Thyroid gland (tissue), 4 donors: Measurements from ENCODE around the gene PKHD1. TPM values are rescaled to one million over a fixed set of nuclear protein-coding genes. Genes with fewer than 3 reads are reported as not detected.

Experiments
- DNase-seq, 2 donors: peaks; one replicate each; pipeline ENCODE4 v3.0.0-alpha.2; 2019
- H3K27ac ChIP-seq, 3 donors: fragments of 200-600 bp; sonication (generic); 1 replicate in 2 of 3; 2 replicates in 1 of 3; pipeline ENCODE4 v1.5.1; 2016 to 2019; ENCODE audit warnings: mild to moderate bottlenecking in 1 of 3, moderate library complexity in 1 of 3
- H3K27me3 ChIP-seq: fragments of 200-600 bp; sonication (generic); one replicate; pipeline ENCODE4 v1.5.1; 2019
- H3K36me3 ChIP-seq, 2 donors: fragments of 200-600 bp; sonication (generic); one replicate each; pipeline ENCODE4 v1.5.1; 2016 to 2019
- H3K4me1 ChIP-seq, 2 donors: fragments of 200-600 bp; sonication (generic); one replicate each; pipeline ENCODE4 v1.5.1; 2017 to 2019
- H3K4me3 ChIP-seq, 3 donors: fragments of 200-600 bp; sonication (generic); replicated peaks in 1 of 3; 1 replicate in 2 of 3; 2 replicates in 1 of 3; pipeline ENCODE4 v1.5.1; 2016; ENCODE audit warnings: mild to moderate bottlenecking in 1 of 3
- H3K9me3 ChIP-seq: fragments of 200-600 bp; sonication (generic); one replicate; pipeline ENCODE4 v1.5.1; 2017
- POLR2A ChIP-seq, 2 donors: fragments of 450-650 bp; IDR thresholded peaks; one replicate each; pipeline ENCODE4 v1.6.1; 2017; ENCODE audit warnings: antibody characterized with exemption in 2 of 2, mild to moderate bottlenecking in 2 of 2, moderate library complexity in 1 of 2
- WGBS, 2 donors: methylation state at CpG; one replicate each; pipeline ENCODE4 v1.1.5; 2017; 5-methylcytosine and 5-hydroxymethylcytosine counted together
- intact Hi-C: fragments of 100-400 bp; cut with DNase I; formaldehyde crosslinking; loops from one replicate; pipeline ENCODE4 v1.15.1; 2023
- total RNA-seq, 4 donors: library from RNA; depleted of rRNA; stranded (reverse); fragments of >200 nt; gene quantifications; one replicate each; pipeline ENCODE4 v1.2.3, GENCODE V29; 2016
- TF ChIP-seq, protein P1 (sequence below), 6 experiments: fragments of 200-600 bp in 3 of 6; fragments of 450-650 bp in 3 of 6; sonication (generic) in 3 of 6; IDR thresholded peaks; one replicate each; pipeline ENCODE4 v1.5.1; 2016 to 2019; ENCODE audit warnings: antibody characterized with exemption in 6 of 6, mild to moderate bottlenecking in 2 of 6, inconsistent platforms in 1 of 6, moderate library complexity in 1 of 6

The PKHD1 gene
- total RNA-seq, 4 donors from 2014 or later = under 0.01 to 0.11 (median 0.07) TPM

- TF ChIP-seq, protein P1, sequence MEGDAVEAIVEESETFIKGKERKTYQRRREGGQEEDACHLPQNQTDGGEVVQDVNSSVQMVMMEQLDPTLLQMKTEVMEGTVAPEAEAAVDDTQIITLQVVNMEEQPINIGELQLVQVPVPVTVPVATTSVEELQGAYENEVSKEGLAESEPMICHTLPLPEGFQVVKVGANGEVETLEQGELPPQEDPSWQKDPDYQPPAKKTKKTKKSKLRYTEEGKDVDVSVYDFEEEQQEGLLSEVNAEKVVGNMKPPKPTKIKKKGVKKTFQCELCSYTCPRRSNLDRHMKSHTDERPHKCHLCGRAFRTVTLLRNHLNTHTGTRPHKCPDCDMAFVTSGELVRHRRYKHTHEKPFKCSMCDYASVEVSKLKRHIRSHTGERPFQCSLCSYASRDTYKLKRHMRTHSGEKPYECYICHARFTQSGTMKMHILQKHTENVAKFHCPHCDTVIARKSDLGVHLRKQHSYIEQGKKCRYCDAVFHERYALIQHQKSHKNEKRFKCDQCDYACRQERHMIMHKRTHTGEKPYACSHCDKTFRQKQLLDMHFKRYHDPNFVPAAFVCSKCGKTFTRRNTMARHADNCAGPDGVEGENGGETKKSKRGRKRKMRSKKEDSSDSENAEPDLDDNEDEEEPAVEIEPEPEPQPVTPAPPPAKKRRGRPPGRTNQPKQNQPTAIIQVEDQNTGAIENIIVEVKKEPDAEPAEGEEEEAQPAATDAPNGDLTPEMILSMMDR (IDR thresholded peaks at IDR 0.05) = no peak
- no peak for TF ChIP-seq POLR2A (IDR thresholded peaks at IDR 0.05)
- Histone ChIP-seq H3K27me3 (no peaks in the 10 kb centered on the region), H3K36me3 (no peaks in the 10 kb centered on the region), H3K4me1 (no peaks in the 10 kb centered on the region), H3K27ac (no peak overlapping the region), H3K4me3 (no peak overlapping the region), H3K9me3 (no peaks in the 10 kb centered on the region)
- intact Hi-C loops = no loop called here
- DNase-seq = no peak
These were observed 431.9 kb downstream of the PKHD1 start for GRCh38 chr6:51655517-51655916.

- Histone ChIP-seq H3K27ac (no peak overlapping the region), H3K27me3 (no peaks in the 10 kb centered on the region), H3K4me3 (no peak overlapping the region), H3K4me1 (no peaks in the 10 kb centered on the region), H3K36me3 (no peaks in the 10 kb centered on the region), H3K9me3 (no peaks in the 10 kb centered on the region)
- intact Hi-C loops = no loop called here
- WGBS, 2 donors = 71 to 80% methylated on average over 5 of the region's 5 CpGs
- TF ChIP-seq, protein P1 (IDR thresholded peaks at IDR 0.05) = no peak
- no peak for TF ChIP-seq POLR2A (IDR thresholded peaks at IDR 0.05)
- DNase-seq = no peak
These were observed 432.8 kb downstream of the PKHD1 start for GRCh38 chr6:51654647-51655046.

GRCh38 chr6:51651132-51651817, 436.1 kb downstream of the PKHD1 start:
- Histone ChIP-seq H3K4me1 (no peaks in the 10 kb centered on the region), H3K36me3 (no peaks in the 10 kb centered on the region), H3K27ac (no peak overlapping the region), H3K27me3 (no peaks in the 10 kb centered on the region), H3K9me3 (no peaks in the 10 kb centered on the region), H3K4me3 (no peak overlapping the region)
- intact Hi-C loops = no loop called here
- 77 to 79% methylated on average over 9 of the region's 9 CpGs for WGBS, 2 donors
- no peak for DNase-seq
- no peak for TF ChIP-seq POLR2A (IDR thresholded peaks at IDR 0.05)
- TF ChIP-seq, protein P1 (IDR thresholded peaks at IDR 0.05) = no peak

DNA sequence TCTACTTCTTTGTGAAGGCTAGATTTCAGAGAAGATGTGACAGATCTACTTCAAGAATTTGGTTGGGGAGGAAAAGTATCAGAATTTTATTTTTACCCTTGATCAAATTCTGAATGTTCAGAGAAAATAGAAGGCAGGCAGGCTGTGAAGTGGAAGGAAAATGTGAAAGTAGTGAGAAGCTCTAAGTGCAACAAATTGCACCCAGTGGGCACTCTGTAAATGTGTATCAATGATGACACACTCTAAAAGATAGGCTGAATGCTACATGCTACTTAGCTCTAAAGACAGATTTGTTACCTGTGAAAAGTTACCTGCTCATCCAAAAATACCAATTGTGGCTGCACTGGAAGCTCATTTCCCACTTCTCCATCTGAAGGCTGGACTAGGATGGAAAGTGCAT, 438.6 kb downstream of the PKHD1 start:
- intact Hi-C loops = no loop called here
- Histone ChIP-seq H3K4me1 (no peaks in the 10 kb centered on the region), H3K4me3 (no peak overlapping the region), H3K36me3 (no peaks in the 10 kb centered on the region), H3K27ac (no peak overlapping the region), H3K9me3 (no peaks in the 10 kb centered on the region), H3K27me3 (no peaks in the 10 kb centered on the region)
- DNase-seq = no peak
- no peak for TF ChIP-seq POLR2A (IDR thresholded peaks at IDR 0.05)
- TF ChIP-seq, protein P1 (IDR thresholded peaks at IDR 0.05) = no peak

- DNase-seq = no peak
- H3K4me1 ChIP-seq = no peaks in the 10 kb centered on the region
- H3K9me3 ChIP-seq = no peaks in the 10 kb centered on the region
- intact Hi-C loops = no loop called here
- H3K36me3 ChIP-seq = no peaks in the 10 kb centered on the region
- H3K4me3 ChIP-seq = no peak overlapping the region
- H3K27ac ChIP-seq = no peak overlapping the region
- no peak for TF ChIP-seq POLR2A (IDR thresholded peaks at IDR 0.05)
- TF ChIP-seq, protein P1 (IDR thresholded peaks at IDR 0.05) = no peak
- no peaks in the 10 kb centered on the region for H3K27me3 ChIP-seq
These were observed 439.2 kb downstream of the PKHD1 start for GRCh38 chr6:51648236-51648635.
